ENCODE data around the gene TIMM21.
A peak's percentile ranks its signal among the peaks of the same experiment; 100 is the strongest.

The TIMM21 gene

GRCh38 chr18:74190086-74190485 is 41.8 kb downstream of the TIMM21 start:
- Histone ChIP-seq H3K9me3 (ENCODE audit: control insufficient read depth, insufficient read depth, low read length) (no peaks in the 10 kb centered on the region), H3K27me3 (ENCODE audit: control insufficient read depth, insufficient read depth, low read length) (no peaks in the 10 kb centered on the region), H3K27ac (ENCODE audit: low read depth, low read length) (no peak overlapping the region), H3K4me3 (ENCODE audit: low read depth, low read length) (no peak overlapping the region), H3K36me3 (ENCODE audit: control insufficient read depth, insufficient read depth, low read length) (no peaks in the 10 kb centered on the region), H3K9ac (ENCODE audit: low read depth, low read length) (no peak overlapping the region), H3K4me1 (ENCODE audit: control insufficient read depth, insufficient read depth, low read length) (peaks cover 8% of the 10 kb centered on the region)

- Histone ChIP-seq H3K9me3 (ENCODE audit: control insufficient read depth, insufficient read depth, low read length) (no peaks in the 10 kb centered on the region), H3K36me3 (ENCODE audit: control insufficient read depth, insufficient read depth, low read length) (no peaks in the 10 kb centered on the region), H3K9ac (ENCODE audit: low read depth, low read length) (no peak overlapping the region), H3K4me3 (ENCODE audit: low read depth, low read length) (no peak overlapping the region), H3K27me3 (ENCODE audit: control insufficient read depth, insufficient read depth, low read length) (no peaks in the 10 kb centered on the region), H3K4me1 (ENCODE audit: control insufficient read depth, insufficient read depth, low read length) (peaks cover 5% of the 10 kb centered on the region; the same call in 1 of the 2 replicates), H3K27ac (ENCODE audit: low read depth, low read length) (no peak overlapping the region)
Observed at GRCh38 chr18:74191577-74191976, 43.3 kb downstream of the TIMM21 start.

GRCh38 chr18:74194691-74195090 is 46.4 kb downstream of the TIMM21 start:
- Histone ChIP-seq H3K4me3 (ENCODE audit: low read depth, low read length) (no peak overlapping the region), H3K27ac (ENCODE audit: low read depth, low read length) (no peak overlapping the region), H3K4me1 (ENCODE audit: control insufficient read depth, insufficient read depth, low read length) (peaks cover 10% of the 10 kb centered on the region), H3K9me3 (ENCODE audit: control insufficient read depth, insufficient read depth, low read length) (no peaks in the 10 kb centered on the region), H3K27me3 (ENCODE audit: control insufficient read depth, insufficient read depth, low read length) (no peaks in the 10 kb centered on the region), H3K36me3 (ENCODE audit: control insufficient read depth, insufficient read depth, low read length) (no peaks in the 10 kb centered on the region), H3K9ac (ENCODE audit: low read depth, low read length) (no peak overlapping the region)

GRCh38 chr18:74196220-74197119 is 48.1 kb downstream of the TIMM21 start:
- Histone ChIP-seq H3K36me3 (ENCODE audit: control insufficient read depth, insufficient read depth, low read length) (no peaks in the 10 kb centered on the region), H3K4me1 (ENCODE audit: control insufficient read depth, insufficient read depth, low read length) (peaks cover 10% of the 10 kb centered on the region), H3K9ac (ENCODE audit: low read depth, low read length) (no peak overlapping the region; the same call in 1 of the 2 replicates), H3K4me3 (ENCODE audit: low read depth, low read length) (peak overlapping the region; percentile 36), H3K9me3 (ENCODE audit: control insufficient read depth, insufficient read depth, low read length) (no peaks in the 10 kb centered on the region), H3K27ac (ENCODE audit: low read depth, low read length) (no peak overlapping the region), H3K27me3 (ENCODE audit: control insufficient read depth, insufficient read depth, low read length) (no peaks in the 10 kb centered on the region)

- peaks cover 10% of the 10 kb centered on the region for H3K4me1 ChIP-seq (ENCODE audit: control insufficient read depth, insufficient read depth, low read length)
- H3K9me3 ChIP-seq (ENCODE audit: control insufficient read depth, insufficient read depth, low read length), result no peaks in the 10 kb centered on the region
- no peaks in the 10 kb centered on the region for H3K36me3 ChIP-seq (ENCODE audit: control insufficient read depth, insufficient read depth, low read length)
- H3K27ac ChIP-seq (ENCODE audit: low read depth, low read length), result no peak overlapping the region
- no peak overlapping the region for H3K9ac ChIP-seq (ENCODE audit: low read depth, low read length)
- no peak overlapping the region for H3K4me3 ChIP-seq (ENCODE audit: low read depth, low read length)
- no peaks in the 10 kb centered on the region for H3K27me3 ChIP-seq (ENCODE audit: control insufficient read depth, insufficient read depth, low read length)
Observed at GRCh38 chr18:74197705-74198341, 49.5 kb downstream of the TIMM21 start.

GRCh38 chr18:74198453-74198852 is 50.1 kb downstream of the TIMM21 start:
- no peaks in the 10 kb centered on the region for H3K9me3 ChIP-seq (ENCODE audit: control insufficient read depth, insufficient read depth, low read length)
- no peak overlapping the region for H3K9ac ChIP-seq (ENCODE audit: low read depth, low read length)
- no peak overlapping the region for H3K4me3 ChIP-seq (ENCODE audit: low read depth, low read length)
- H3K27ac ChIP-seq (ENCODE audit: low read depth, low read length), result no peak overlapping the region
- H3K36me3 ChIP-seq (ENCODE audit: control insufficient read depth, insufficient read depth, low read length), result no peaks in the 10 kb centered on the region
- H3K4me1 ChIP-seq (ENCODE audit: control insufficient read depth, insufficient read depth, low read length), result peaks cover 10% of the 10 kb centered on the region
- no peaks in the 10 kb centered on the region for H3K27me3 ChIP-seq (ENCODE audit: control insufficient read depth, insufficient read depth, low read length)

GRCh38 chr18:74200780-74201179 is 52.5 kb downstream of the TIMM21 start:
- Histone ChIP-seq H3K36me3 (ENCODE audit: control insufficient read depth, insufficient read depth, low read length) (no peaks in the 10 kb centered on the region), H3K27me3 (ENCODE audit: control insufficient read depth, insufficient read depth, low read length) (no peaks in the 10 kb centered on the region), H3K9me3 (ENCODE audit: control insufficient read depth, insufficient read depth, low read length) (no peaks in the 10 kb centered on the region), H3K4me3 (ENCODE audit: low read depth, low read length) (no peak overlapping the region), H3K4me1 (ENCODE audit: control insufficient read depth, insufficient read depth, low read length) (peaks cover 10% of the 10 kb centered on the region), H3K9ac (ENCODE audit: low read depth, low read length) (no peak overlapping the region), H3K27ac (ENCODE audit: low read depth, low read length) (no peak overlapping the region)

GRCh38 chr18:74203811-74204210 is 55.5 kb downstream of the TIMM21 start:
- H3K9me3 ChIP-seq (ENCODE audit: control insufficient read depth, insufficient read depth, low read length), result no peaks in the 10 kb centered on the region
- no peak overlapping the region for H3K4me3 ChIP-seq (ENCODE audit: low read depth, low read length)

GRCh38 chr18:74204526-74205152 is 56.3 kb downstream of the TIMM21 start:
- H3K4me3 ChIP-seq (ENCODE audit: low read depth, low read length), result no peak overlapping the region
- H3K36me3 ChIP-seq (ENCODE audit: control insufficient read depth, insufficient read depth, low read length), result no peaks in the 10 kb centered on the region
- H3K27me3 ChIP-seq (ENCODE audit: control insufficient read depth, insufficient read depth, low read length), result no peaks in the 10 kb centered on the region
- no peaks in the 10 kb centered on the region for H3K4me1 ChIP-seq (ENCODE audit: control insufficient read depth, insufficient read depth, low read length)
- no peak overlapping the region for H3K27ac ChIP-seq (ENCODE audit: low read depth, low read length)
- H3K9ac ChIP-seq (ENCODE audit: low read depth, low read length), result no peak overlapping the region
- no peaks in the 10 kb centered on the region for H3K9me3 ChIP-seq (ENCODE audit: control insufficient read depth, insufficient read depth, low read length)

More at GRCh38 chr18:74203811-74204210, 55.5 kb downstream of the TIMM21 start:
- no peaks in the 10 kb centered on the region for H3K36me3 ChIP-seq (ENCODE audit: control insufficient read depth, insufficient read depth, low read length)
- no peak overlapping the region for H3K9ac ChIP-seq (ENCODE audit: low read depth, low read length)
- H3K4me1 ChIP-seq (ENCODE audit: control insufficient read depth, insufficient read depth, low read length), result no peaks in the 10 kb centered on the region
- no peaks in the 10 kb centered on the region for H3K27me3 ChIP-seq (ENCODE audit: control insufficient read depth, insufficient read depth, low read length)
- H3K27ac ChIP-seq (ENCODE audit: low read depth, low read length), result no peak overlapping the region

Measured in HUES48 (cell line).